Measurements from ENCODE around the gene SNAP47. TPM values are rescaled to one million over a fixed set of nuclear protein-coding genes. Genes with fewer than 3 reads are reported as not detected.

The SNAP47 gene
- total RNA-seq, 2 experiments from 2014 or later: 30.9 to 32.5 TPM

DNA sequence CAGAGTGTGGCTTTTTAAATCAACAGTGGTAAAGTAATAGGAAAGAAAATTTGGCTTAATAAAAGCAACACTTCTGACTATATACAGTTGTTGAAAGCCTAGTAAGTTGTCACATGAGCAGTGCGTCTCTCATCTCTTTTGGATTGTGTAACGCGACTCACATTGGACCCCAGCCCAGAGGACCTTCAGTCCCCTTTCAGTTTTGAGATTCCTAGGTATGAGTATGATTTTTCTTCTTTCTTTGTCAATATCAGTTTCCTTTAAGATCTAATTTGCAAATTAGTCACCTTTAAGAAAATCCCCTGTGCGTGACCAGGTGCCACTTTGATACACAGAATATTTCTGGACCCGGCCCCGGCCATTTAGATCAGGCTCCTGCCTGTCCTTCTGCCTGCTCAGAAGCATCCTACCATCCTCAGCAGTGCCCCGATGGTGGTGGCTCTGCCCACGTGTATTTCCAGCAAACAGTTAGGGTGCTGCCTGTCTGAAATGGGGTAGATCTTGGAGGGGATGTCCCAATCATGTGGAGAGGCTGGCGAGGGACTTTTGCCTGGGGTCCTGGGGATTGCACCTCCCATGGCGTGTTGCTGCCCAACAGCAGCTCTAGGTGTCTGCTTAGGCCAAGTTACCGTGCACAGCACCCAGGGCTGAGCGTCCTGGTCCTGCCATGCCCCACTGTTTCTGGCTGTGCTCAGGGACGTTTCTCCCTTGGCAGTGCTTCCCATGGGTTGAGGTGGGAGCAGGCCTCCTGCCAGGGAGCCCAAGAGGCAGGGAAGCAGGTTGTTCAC is 21.1 kb downstream of the SNAP47 start:
- DNase-seq: peak; percentile 50
- Mint-ChIP-seq H3K27ac (peak overlapping the region; percentile 73), H3K4me3 (no peak overlapping the region), H3K36me3 (peaks cover 47% of the 10 kb centered on the region), H3K4me1 (ENCODE audit: low read depth) (peaks cover 60% of the 10 kb centered on the region), H3K9me3 (peaks cover 3% of the 10 kb centered on the region), H3K27me3 (no peaks in the 10 kb centered on the region)
- ChIA-PET CTCF (no interaction called here), POLR2A (no interaction called here)
- intact Hi-C loops (cut with micrococcal nuclease): no loop called here

GRCh38 chr1:227757781-227758180 is 22.5 kb downstream of the SNAP47 start:
- Mint-ChIP-seq H3K36me3 (peaks cover 47% of the 10 kb centered on the region), H3K4me3 (no peak overlapping the region), H3K27me3 (no peaks in the 10 kb centered on the region), H3K27ac (no peak overlapping the region), H3K9me3 (peaks cover 3% of the 10 kb centered on the region), H3K4me1 (ENCODE audit: low read depth) (peaks cover 70% of the 10 kb centered on the region)
- no peak for DNase-seq
- POLR2A ChIA-PET: interaction anchor here (0.6 kb wide), 1 partner anchor 335 kb away, joined by 3 read pairs; no protein-coding TSS in a partner anchor
- CTCF ChIA-PET: interaction anchor here (1.0 to 1.5 kb wide), 5 partner anchors 10 to 215 kb away, joined by 3 to 12 read pairs (median 4); no protein-coding TSS in a partner anchor
- intact Hi-C loops (cut with micrococcal nuclease): loop anchor here (1.0 kb wide), 2 partner anchors 9 to 178 kb away; no protein-coding TSS in a partner anchor

DNA sequence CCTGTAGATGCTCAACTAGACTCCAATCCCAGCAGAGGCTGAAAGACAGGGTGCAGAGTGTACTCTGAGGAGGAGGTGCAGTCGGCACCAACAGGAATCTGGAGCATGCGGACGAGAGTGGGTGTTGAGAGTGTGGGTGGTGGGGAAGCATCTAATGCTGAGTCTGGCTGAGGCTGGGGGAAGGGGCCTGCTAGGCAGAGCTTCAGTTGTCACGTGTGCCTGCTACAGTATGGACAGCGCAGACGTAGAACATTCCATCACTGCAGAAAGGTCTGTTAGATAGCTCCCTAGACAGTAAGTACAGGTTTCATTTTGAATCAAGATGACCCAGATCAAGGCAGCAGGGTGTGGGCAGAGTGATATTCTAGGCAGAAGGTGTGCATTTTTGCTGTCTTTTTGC is 23.1 kb downstream of the SNAP47 start:
- Mint-ChIP-seq H3K36me3 (peaks cover 44% of the 10 kb centered on the region), H3K9me3 (peaks cover 3% of the 10 kb centered on the region), H3K4me1 (ENCODE audit: low read depth) (peaks cover 76% of the 10 kb centered on the region), H3K27ac (peak overlapping the region; percentile 70), H3K27me3 (no peaks in the 10 kb centered on the region), H3K4me3 (no peak overlapping the region)
- POLR2A ChIA-PET: interaction anchor here (0.6 to 1.9 kb wide), 2 partner anchors 23 to 335 kb away, joined by 3 to 4 read pairs; partner anchors contain the start of genes JMJD4 and SNAP47
- DNase-seq: peak; percentile 65
- CTCF ChIA-PET: interaction anchor here (0.6 to 1.5 kb wide), 6 partner anchors 10 to 216 kb away, joined by 3 to 12 read pairs (median 4); partner anchors contain the start of genes JMJD4 and SNAP47
- intact Hi-C loops (cut with micrococcal nuclease): loop anchor here (1.0 kb wide), 2 partner anchors 10 to 177 kb away; no protein-coding TSS in a partner anchor

DNA sequence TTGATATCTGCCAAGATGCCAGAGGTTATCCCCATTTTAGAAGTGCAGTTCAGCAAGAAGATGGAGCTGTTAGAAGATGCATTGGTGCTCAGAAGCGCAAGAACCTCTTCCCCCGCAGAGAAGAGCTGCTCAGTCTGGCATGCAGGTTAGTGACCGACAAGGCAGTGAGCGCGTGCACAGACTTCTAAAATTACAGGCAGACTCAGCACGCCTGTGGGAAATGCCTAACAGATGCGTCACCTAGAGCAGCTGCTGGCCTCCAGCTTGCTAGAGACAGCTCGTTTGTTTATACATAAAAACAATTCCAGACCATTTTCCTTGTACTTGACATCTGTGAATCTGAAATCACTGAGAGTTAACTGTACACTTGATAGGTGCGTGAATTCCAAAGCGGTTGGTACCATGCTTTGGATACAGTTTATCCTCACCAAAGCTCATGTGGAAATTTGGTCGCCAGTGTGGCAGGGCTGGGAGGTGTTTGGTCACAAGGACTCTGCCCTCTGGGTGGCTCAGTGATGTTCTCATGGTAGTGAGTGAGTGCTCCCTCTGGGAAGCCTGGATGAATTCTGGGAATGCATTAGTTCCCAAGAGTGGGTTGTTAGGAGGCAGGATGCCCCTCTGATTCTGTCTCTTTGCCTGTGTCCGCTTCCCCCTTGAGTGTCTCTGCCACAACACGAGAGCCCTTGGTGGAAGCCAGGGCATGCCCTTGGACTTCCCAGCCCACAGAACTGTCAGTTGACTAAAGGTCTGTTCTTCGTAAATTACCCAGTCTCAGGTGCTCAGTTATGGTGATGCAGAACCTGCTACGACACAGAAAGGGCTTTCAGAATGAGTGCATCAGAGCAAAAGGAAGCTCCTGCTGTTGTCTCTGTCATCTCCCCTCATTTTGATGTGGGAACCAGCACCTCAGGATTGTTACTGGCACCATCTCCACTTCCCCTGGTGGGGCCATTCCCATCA is 24.4 kb downstream of the SNAP47 start:
- H3K27me3 Mint-ChIP-seq: no peaks in the 10 kb centered on the region
- peaks cover 87% of the 10 kb centered on the region for H3K4me1 Mint-ChIP-seq (ENCODE audit: low read depth)
- peak; percentile 56 for DNase-seq
- ChIA-PET POLR2A (interaction anchor here (0.6 to 1.9 kb wide), 3 partner anchors 15 to 25 kb away, joined by 3 to 4 read pairs (median 4); partner anchors contain the start of genes JMJD4 and SNAP47), CTCF (interaction anchor here (0.7 to 7.7 kb wide), 4 partner anchors 49 to 209 kb away, joined by 3 to 106 read pairs (median 4); partner anchors contain the start of gene WNT9A)
- peak overlapping the region; percentile 81 for H3K27ac Mint-ChIP-seq
- peaks cover 51% of the 10 kb centered on the region for H3K36me3 Mint-ChIP-seq
- no peak overlapping the region for H3K4me3 Mint-ChIP-seq
- intact Hi-C loops (cut with micrococcal nuclease): loop anchor here (2.0 to 10.0 kb wide), 4 partner anchors 125 to 323 kb away; partner anchors contain the start of genes ARF1 and ZNF678
- H3K9me3 Mint-ChIP-seq: peaks cover 3% of the 10 kb centered on the region

GRCh38 chr1:227760377-227760776 is 25.1 kb downstream of the SNAP47 start:
- CTCF ChIA-PET: interaction anchor here (0.6 to 7.7 kb wide), 2 partner anchors 185 to 190 kb away, joined by 3 to 106 read pairs; partner anchors contain the start of gene WNT9A
- DNase-seq: no peak
- intact Hi-C loops (cut with micrococcal nuclease): loop anchor here (2.0 to 10.0 kb wide), 4 partner anchors 124 to 322 kb away; partner anchors contain the start of genes ARF1 and ZNF678
- peaks cover 3% of the 10 kb centered on the region for H3K9me3 Mint-ChIP-seq
- H3K4me1 Mint-ChIP-seq (ENCODE audit: low read depth): peaks cover 95% of the 10 kb centered on the region
- H3K36me3 Mint-ChIP-seq: peaks cover 50% of the 10 kb centered on the region
- no peaks in the 10 kb centered on the region for H3K27me3 Mint-ChIP-seq
- H3K4me3 Mint-ChIP-seq: no peak overlapping the region
- H3K27ac Mint-ChIP-seq: peak overlapping the region; percentile 81
- POLR2A ChIA-PET: interaction anchor here (0.6 to 1.5 kb wide), 2 partner anchors 15 to 17 kb away, joined by 3 to 4 read pairs; no protein-coding TSS in a partner anchor

DNA sequence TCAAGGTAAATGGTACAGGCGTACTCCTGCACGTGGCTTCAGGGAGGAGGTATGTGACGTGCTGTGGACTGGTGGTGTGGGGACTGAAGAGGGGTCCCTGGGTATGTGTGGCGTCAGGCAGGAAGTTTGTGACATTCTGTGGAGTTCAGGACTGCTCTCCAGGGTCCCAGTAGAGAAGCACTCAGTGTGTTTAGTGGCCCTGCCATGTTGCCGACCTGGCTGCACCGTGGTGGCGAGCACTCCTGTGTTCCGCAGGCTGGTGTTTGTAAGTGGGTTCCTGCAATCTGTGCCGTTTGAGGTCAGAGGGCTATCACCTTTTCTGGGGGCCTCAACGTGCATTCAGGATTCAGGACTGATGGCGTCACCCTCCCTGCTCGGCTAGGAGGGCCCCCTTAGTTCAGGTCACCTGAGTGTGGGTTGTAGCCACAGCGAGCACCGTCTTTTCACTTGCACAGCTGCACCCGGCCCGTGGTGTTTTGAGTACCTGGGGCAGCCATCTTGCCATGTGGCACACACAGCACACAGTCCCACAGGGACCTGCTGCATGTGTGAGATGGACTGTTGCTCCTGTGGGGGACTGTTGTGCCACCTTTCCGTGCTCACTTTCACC is 26.5 kb downstream of the SNAP47 start:
- H3K4me1 Mint-ChIP-seq (ENCODE audit: low read depth): peaks cover 98% of the 10 kb centered on the region
- POLR2A ChIA-PET: no interaction called here
- no peaks in the 10 kb centered on the region for H3K27me3 Mint-ChIP-seq
- peaks cover 52% of the 10 kb centered on the region for H3K36me3 Mint-ChIP-seq
- intact Hi-C loops (cut with micrococcal nuclease): loop anchor here (1.0 to 10.0 kb wide), 8 partner anchors 27 to 321 kb away; partner anchors contain the start of genes ARF1, JMJD4, SNAP47 and ZNF678
- no peak overlapping the region for H3K4me3 Mint-ChIP-seq
- H3K9me3 Mint-ChIP-seq: peaks cover 3% of the 10 kb centered on the region
- CTCF ChIA-PET: interaction anchor here (0.6 to 7.7 kb wide), 20 partner anchors 10 to 405 kb away, joined by 3 to 106 read pairs (median 4); partner anchors contain the start of genes JMJD4, SNAP47 and WNT9A
- no peak for DNase-seq
- H3K27ac Mint-ChIP-seq: peak overlapping the region; percentile 56

GRCh38 chr1:227762231-227762911 is 27.1 kb downstream of the SNAP47 start:
- Mint-ChIP-seq H3K4me1 (ENCODE audit: low read depth) (peaks cover 98% of the 10 kb centered on the region), H3K36me3 (peaks cover 54% of the 10 kb centered on the region), H3K4me3 (peak overlapping the region; percentile 23), H3K27me3 (no peaks in the 10 kb centered on the region), H3K9me3 (peaks cover 3% of the 10 kb centered on the region), H3K27ac (peak overlapping the region; percentile 56)
- intact Hi-C loops (cut with micrococcal nuclease): loop anchor here (1.0 to 10.0 kb wide), 7 partner anchors 26 to 278 kb away; partner anchors contain the start of genes JMJD4, SNAP47 and ZNF678
- ChIA-PET CTCF (interaction anchor here (0.6 to 7.7 kb wide), 24 partner anchors 10 to 404 kb away, joined by 3 to 106 read pairs (median 4); partner anchors contain the start of genes JMJD4, SNAP47 and WNT9A), POLR2A (interaction anchor here (0.6 kb wide), 1 partner anchor 12 kb away, joined by 3 read pairs; no protein-coding TSS in a partner anchor)
- peak; percentile 92 for DNase-seq

GRCh38 chr1:227763246-227764018 is 28.2 kb downstream of the SNAP47 start:
- intact Hi-C loops (cut with micrococcal nuclease): loop anchor here (2.0 to 10.0 kb wide), 4 partner anchors 29 to 279 kb away; partner anchors contain the start of genes JMJD4, SNAP47 and ZNF678
- H3K27me3 Mint-ChIP-seq: no peaks in the 10 kb centered on the region
- ChIA-PET POLR2A (interaction anchor here (0.6 kb wide), 1 partner anchor 11 kb away, joined by 3 read pairs; no protein-coding TSS in a partner anchor), CTCF (interaction anchor here (0.7 to 7.7 kb wide), 11 partner anchors 11 to 221 kb away, joined by 3 to 106 read pairs (median 5); partner anchors contain the start of gene WNT9A)
- peaks cover 54% of the 10 kb centered on the region for H3K36me3 Mint-ChIP-seq
- no peak for DNase-seq
- peak overlapping the region; percentile 58 for H3K27ac Mint-ChIP-seq
- H3K9me3 Mint-ChIP-seq: peaks cover 3% of the 10 kb centered on the region
- H3K4me3 Mint-ChIP-seq: no peak overlapping the region
- peaks cover 91% of the 10 kb centered on the region for H3K4me1 Mint-ChIP-seq (ENCODE audit: low read depth)

DNA sequence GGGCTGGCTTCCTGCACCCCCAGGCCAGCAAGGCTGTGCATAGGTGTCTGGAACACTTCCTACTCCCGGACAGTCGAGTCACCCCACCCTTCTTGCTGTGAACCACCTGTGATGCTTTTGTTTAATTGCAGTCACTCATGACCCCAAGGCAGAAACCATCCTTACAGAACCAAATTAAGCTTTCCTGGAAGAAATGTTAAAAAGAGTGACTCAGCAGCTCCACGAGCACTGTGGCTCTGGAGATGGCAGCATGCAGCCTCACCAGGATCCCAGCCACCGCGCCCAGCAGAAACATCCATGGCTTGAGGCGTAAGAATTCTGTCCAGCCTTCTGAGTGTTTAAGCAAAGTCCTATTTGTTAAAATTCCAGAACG is 28.8 kb downstream of the SNAP47 start:
- POLR2A ChIA-PET: no interaction called here

More for the DNA sequence above, 28.8 kb downstream of the SNAP47 start:
- intact Hi-C loops (cut with micrococcal nuclease): loop anchor here (10.0 kb wide), 3 partner anchors 121 to 279 kb away; partner anchors contain the start of gene ZNF678
- Mint-ChIP-seq H3K27ac (peak overlapping the region; percentile 58), H3K4me3 (no peak overlapping the region), H3K9me3 (peaks cover 3% of the 10 kb centered on the region), H3K27me3 (no peaks in the 10 kb centered on the region), H3K4me1 (ENCODE audit: low read depth) (peaks cover 85% of the 10 kb centered on the region), H3K36me3 (peaks cover 53% of the 10 kb centered on the region)
- CTCF ChIA-PET: interaction anchor here (2.4 to 7.7 kb wide), 2 partner anchors 33 to 187 kb away, joined by 14 to 106 read pairs; partner anchors contain the start of gene WNT9A
- no peak for DNase-seq
